HG03064 (cell line): ENCODE data around the gene FGD5.

ENCODE experiments used
- ATAC-seq: cut with Tn5 transposase; IDR thresholded peaks from one replicate; pipeline ENCODE4 v1.9.1; 2021; ENCODE audit warnings: low read depth; ENCODE audit not compliant: unreplicated experiment

The FGD5 gene

DNA sequence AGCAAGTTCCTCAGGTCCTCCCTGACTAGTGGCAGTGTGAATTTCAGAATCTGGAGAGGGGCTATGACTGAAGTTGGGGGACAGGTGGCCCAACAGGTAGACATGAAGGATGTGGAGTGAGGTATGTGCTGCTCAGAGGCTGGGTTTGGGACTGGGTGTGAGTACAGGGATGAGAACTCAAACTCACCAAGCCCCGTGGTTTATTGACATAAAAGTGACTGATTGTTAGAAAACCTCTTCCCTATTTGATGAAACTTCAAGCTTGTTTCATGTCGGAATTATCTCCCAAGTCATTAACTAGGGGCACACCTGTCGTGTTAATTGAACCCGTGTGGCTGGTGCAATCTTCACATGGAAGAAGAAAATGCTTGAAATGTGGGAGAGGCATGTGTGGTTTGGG lies 27.1 kb downstream of the FGD5 start:
- ATAC-seq, result no peak

- ATAC-seq, result no peak
Observed at GRCh38 chr3:14846226-14846880, 27.6 kb downstream of the FGD5 start.

- no peak for ATAC-seq
Observed at GRCh38 chr3:14847613-14848541, 29.1 kb downstream of the FGD5 start.

DNA sequence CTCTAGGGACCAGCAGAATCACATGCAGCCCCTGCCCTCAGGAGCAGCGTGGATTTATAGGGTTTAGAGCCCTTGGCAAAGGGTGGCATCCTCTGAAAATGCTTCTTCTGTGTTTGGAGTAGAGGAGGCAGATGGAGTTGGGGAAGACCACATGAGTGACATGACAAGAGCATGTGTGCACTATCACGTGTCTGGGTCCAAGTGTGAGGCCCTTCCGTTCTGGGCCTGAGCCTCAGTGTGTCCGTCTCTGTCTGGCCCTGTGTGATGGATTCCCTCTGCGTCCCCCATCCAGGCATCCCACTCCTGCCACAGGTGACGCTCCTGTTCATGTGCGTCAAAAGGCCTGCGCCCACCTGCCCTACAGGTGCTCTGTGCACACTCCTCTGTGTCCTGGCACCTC lies 30.1 kb downstream of the FGD5 start:
- ATAC-seq, result no peak

DNA sequence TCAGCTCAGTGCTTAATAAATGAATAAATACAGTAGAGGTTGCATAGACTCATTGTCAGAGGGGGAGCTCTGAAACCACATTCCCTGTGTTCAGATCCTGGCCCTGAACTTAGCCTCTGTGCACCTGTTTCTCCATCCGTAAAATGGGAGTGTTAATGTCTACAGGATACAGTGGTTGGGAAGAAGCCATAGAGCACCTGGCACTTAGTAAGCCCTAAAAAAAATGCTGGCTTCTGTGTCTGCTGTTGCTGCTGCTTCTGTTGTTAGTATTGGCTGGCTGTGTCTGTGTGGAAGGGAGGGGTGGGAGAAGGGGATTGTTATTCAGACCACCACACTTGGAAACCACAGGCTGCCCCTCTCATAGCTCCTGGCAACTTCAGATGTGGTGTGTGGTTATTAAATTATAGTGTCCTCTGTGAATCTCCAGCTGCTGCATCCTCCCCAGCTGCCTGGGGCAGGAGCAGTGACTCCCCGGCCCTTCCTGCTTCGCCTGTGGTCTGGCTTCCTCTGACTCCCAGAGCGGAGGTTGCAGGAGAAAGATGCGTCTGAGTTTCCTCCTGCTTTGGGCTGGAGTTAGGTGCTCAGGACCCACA lies 31.0 kb downstream of the FGD5 start:
- no peak for ATAC-seq

DNA sequence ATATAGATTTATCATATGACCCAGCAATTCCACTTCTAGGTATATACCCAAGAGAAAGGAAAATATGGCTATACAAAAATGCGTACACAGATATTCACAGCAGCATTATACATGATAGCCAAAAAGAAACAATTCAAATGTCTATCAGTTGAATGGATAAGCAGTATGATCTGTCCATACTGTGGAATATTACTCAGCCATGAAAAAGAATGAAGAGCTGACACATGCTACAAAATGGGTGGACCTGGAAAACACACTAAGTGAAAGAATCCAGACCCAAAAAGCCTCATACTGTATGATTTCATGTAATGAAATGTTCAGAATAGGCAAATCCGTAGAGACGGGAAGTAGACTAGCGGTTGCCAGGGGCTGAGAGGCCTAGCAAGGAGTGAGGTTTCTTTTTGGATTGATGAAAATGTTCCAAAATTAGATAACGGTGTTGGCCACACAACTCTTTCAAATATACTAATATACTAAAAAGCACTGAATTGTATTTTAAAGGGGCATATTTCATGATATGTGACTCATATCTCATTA lies 33.4 kb downstream of the FGD5 start:
- no peak for ATAC-seq

DNA sequence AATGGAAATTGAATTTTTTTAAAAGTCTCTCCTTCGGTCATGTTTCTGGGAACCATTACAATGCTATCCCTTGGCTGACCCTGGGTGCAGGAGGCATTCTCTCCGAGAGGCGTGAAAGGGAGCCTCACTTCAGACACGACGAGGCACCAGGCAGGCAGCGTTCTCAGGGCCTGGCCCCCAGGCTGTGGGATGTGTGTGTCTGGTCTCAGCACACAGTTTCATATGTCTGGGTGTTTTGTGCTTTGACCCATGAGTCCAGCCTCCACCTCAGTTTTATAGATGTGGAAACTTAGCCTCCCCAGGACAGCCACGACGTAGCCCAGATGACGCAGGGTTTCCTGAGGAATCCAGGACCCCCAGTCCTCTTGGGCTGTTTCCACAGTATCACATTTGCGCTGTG lies 34.0 kb downstream of the FGD5 start:
- no peak for ATAC-seq

GRCh38 chr3:14853271-14853951 lies 34.6 kb downstream of the FGD5 start:
- ATAC-seq, result no peak

GRCh38 chr3:14857506-14857905 lies 38.7 kb downstream of the FGD5 start:
- ATAC-seq, result no peak

- no peak for ATAC-seq
Observed at GRCh38 chr3:14858105-14858504, 39.3 kb downstream of the FGD5 start.

GRCh38 chr3:14859880-14860279 lies 41.1 kb downstream of the FGD5 start:
- ATAC-seq, result no peak

GRCh38 chr3:14861031-14861430 lies 42.3 kb downstream of the FGD5 start:
- ATAC-seq, result no peak

DNA sequence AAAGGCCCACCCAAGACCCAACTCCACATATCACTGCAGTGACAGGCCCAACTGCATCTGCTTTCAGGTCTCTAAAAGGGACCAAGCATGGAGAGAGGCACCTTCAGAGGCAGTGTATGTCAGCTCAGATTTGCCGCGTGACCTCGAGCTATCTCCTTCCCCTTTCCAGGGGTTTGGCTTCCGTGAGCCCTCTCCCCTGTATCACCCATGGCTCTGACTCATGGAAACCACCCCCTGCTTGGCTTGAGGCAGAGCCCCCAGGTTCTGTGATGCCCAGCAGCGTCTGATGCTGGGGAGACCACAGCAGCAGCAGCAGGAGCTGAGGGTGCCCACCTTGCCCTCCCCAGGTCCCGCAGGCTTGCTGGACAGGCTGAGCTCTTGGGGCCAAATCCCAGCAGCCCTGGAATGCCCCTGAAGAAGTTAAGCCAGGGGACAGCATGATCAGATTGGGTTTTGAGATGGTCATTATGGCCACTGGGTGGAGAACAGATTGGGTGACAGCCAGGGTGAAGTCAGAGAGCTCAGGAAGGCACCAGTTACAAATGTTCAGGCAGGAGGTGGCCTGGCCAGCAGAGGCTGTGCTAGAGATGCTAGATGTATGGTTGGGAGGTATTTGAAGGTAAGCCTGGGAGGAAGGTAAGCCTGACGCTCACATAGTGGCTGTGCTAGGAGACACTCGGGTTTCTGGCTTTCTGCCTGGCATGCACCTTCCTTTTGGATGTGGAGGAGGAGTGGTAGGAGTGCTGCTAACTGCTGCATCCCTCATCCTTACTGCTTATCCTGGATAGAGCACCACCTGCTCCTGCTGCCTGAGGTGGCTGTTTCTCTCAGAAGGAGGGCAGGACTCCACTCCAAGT lies 42.9 kb downstream of the FGD5 start:
- no peak for ATAC-seq

GRCh38 chr3:14862303-14862660 lies 43.5 kb downstream of the FGD5 start:
- ATAC-seq, result no peak

DNA sequence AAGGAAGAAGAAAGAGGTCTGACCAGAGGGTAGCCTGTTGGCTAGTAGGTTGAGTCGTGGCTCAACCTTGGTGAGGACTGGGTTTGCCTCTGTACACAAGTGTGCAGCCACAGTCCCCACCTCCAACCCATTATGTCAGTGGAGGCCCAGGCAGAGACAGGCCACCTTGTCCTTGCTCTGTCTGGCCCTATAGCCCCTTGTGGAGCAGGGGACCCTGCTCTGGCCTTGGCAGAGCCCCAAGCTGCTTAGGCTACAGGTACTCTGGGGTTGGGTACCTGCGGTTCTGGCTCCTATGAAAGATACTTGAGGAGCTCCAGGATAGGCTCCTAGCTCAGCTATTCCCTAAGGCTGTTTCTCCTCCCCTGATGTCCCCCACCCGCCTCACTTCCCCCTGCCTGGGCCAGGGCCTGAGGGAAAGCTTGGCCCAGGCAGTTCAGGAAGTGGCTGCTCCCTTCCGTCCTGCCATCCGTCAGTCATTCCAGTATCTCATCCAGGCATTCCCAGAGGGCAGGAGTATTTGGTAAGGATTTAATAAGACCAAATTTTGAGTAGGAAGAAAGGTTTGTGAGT lies 44.0 kb downstream of the FGD5 start:
- no peak for ATAC-seq

DNA sequence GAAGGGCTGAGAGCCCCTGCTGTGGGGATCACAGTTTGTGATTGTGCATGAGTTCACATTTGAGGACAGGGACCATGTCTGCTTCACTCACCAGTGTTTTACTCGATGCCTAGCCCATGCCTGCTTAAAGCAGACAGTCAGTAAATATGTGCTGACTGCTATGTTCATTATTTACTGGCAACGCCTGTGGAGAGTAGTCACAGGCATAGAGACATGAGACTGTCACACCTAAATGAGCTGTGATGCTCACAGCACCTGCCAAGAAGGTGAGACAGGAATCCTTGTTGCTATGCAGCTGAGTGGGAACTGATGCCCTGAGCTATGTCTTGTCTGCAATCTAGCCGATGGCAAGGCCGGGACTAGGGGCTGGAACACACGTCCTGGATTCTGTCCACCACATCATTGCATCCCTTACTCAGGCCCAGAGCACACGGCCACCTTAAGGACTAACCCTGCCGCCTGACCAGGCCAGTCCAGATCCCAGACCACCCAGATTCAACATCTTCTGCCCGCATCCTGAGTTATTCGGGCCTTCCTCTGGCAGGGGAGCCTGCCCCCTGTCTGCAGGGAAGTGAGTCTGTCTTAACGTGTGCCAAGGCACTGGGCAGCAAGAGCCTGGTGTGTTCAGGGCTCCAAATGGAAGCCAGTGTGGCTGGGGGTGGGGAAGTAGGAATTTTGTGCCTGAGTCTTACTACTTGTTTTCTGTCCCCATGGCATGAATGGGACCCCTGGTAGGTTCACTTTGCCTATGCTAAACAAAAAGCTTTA lies 44.8 kb downstream of the FGD5 start:
- no peak for ATAC-seq

- no peak for ATAC-seq
Observed at GRCh38 chr3:14864131-14864530, 45.4 kb downstream of the FGD5 start.

DNA sequence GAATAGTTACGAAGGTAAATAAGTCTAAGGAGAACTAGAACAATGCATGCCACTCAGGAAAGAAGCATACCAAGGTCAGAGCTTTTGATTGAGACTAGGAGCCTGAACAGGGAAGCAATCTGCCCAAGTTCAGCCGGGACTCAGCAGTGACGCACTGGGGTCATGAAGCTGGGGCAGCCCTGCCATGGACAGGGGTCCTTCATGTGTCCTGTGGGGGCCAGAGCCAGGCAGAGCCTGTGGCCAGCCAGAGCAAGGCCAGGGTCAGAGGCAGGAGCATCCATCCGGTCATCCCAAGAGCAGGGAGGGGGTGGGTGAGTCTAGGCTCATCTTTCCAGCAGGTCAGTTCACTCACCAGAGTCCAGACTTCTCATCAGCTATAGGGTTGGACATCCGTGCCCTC lies 47.9 kb downstream of the FGD5 start:
- no peak for ATAC-seq
